NCI-H226 (cell line): ENCODE data around the gene KRTAP22-2.

Experiments
- DNase-seq: peaks from one replicate; pipeline ENCODE4 v3.0.0-alpha.2; 2015

Gene KRTAP22-2

GRCh38 chr21:30561957-30562356 is 28.2 kb downstream of the KRTAP22-2 start:
- no peak for DNase-seq

DNA sequence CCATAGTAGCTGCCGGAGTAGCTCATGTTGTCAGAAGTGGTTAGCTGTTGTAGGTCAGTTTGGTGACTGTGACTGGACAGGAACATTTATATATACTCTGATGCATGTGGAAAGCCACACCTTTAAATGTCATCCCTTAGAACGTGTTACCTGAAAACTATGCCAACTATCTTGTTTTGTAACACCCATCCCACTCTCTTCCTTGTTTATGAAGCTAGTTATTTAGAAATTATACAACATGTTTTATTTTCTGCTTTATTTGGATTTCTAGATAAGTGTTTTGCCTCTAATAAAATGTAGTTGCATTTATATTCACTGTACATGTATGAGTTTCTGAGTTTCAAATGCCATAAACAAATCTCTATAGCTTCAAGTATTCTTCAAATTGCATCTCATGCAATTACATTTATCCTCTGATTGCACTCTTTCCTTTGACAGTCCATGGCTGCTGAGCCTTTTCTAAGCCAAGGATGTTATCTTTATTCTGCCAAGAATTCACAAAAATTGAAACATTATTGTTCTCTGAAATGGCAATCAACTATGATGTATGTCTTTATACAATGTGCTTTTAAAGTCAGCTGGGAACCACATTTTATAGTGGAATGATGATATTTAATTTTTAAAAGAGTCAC is 28.8 kb downstream of the KRTAP22-2 start, which contains the start of gene KRTAP19-7:
Gene KRTAP19-7, minus strand, starts transcription at position 51 of the 632 bp plus-strand sequence. Its CDS starts 25 bp downstream, at position 26.
- DNase-seq, result no peak

GRCh38 chr21:30555095-30555494 is 35.1 kb downstream of the KRTAP22-2 start:
- DNase-seq, result no peak

- no peak for DNase-seq
These were observed 37.4 kb downstream of the KRTAP22-2 start for GRCh38 chr21:30552782-30553181.

- DNase-seq, result no peak
These were observed 48.4 kb downstream of the KRTAP22-2 start, which contains the start of gene KRTAP19-6 for GRCh38 chr21:30541764-30542163. KRTAP19-6 (minus strand) TSS chr21:30541864; CDS start chr21:30541833, 31 bp downstream.
